Spleen (tissue), 11 donors: ENCODE data around the gene NAA11. TPM values are rescaled to one million over a fixed set of nuclear protein-coding genes. Genes with fewer than 3 reads are reported as not detected.

Experiments
- DNase-seq: peaks from one replicate; pipeline ENCODE4 v3.0.0-alpha.2; 2020
- H3K27ac ChIP-seq, 8 donors: fragments of 200-600 bp; sonication (generic) in 7 of 8; 1 replicate in 4 of 8; 2 replicates in 4 of 8; pipeline versions ENCODE4 v1.5.0 to v1.8.0; 2016 to 2021; ENCODE audit warnings: inconsistent platforms in 4 of 8, mild to moderate bottlenecking in 4 of 8, moderate library complexity in 1 of 8
- H3K27me3 ChIP-seq, 7 donors: fragments of 200-600 bp; sonication (generic) in 6 of 7; replicated peaks in 1 of 7; 1 replicate in 4 of 7; 2 replicates in 3 of 7; pipeline versions ENCODE4 v1.5.0 to v1.8.0; 2016 to 2021; ENCODE audit warnings: inconsistent platforms in 3 of 7, mild to moderate bottlenecking in 1 of 7
- H3K36me3 ChIP-seq, 6 donors: fragments of 200-600 bp; sonication (generic) in 5 of 6; 1 replicate in 4 of 6; 2 replicates in 2 of 6; pipeline versions ENCODE4 v1.5.0 to v1.8.0; 2016 to 2021; ENCODE audit warnings: inconsistent platforms in 2 of 6
- H3K4me1 ChIP-seq, 6 donors: fragments of 200-600 bp; sonication (generic) in 5 of 6; 1 replicate in 3 of 6; 2 replicates in 3 of 6; pipeline versions ENCODE4 v1.5.0 to v1.8.0; 2016 to 2021; ENCODE audit warnings: inconsistent platforms in 3 of 6
- H3K4me3 ChIP-seq, 8 donors: fragments of 200-600 bp; sonication (generic) in 7 of 8; 1 replicate in 4 of 8; 2 replicates in 4 of 8; pipeline versions ENCODE4 v1.5.0 to v1.8.0; 2016 to 2021; ENCODE audit warnings: inconsistent platforms in 4 of 8, mild to moderate bottlenecking in 4 of 8, moderate library complexity in 2 of 8
- H3K9me3 ChIP-seq, 8 donors: fragments of 200-600 bp; sonication (generic) in 7 of 8; 1 replicate in 4 of 8; 2 replicates in 4 of 8; pipeline versions ENCODE4 v1.5.0 to v1.8.0; 2016 to 2021; ENCODE audit warnings: inconsistent platforms in 4 of 8
- POLR2A ChIP-seq, 3 donors: fragments of 450-650 bp; IDR thresholded peaks; one replicate each; pipeline ENCODE4 v1.5.1; 2017; ENCODE audit warnings: antibody characterized with exemption in 3 of 3, mild to moderate bottlenecking in 1 of 3
- POLR2AphosphoS5 ChIP-seq, 3 donors: sonication (generic); formaldehyde crosslinking; IDR thresholded peaks; one replicate each; pipeline ENCODE4 v1.5.1; 2017; ENCODE audit warnings: antibody characterized with exemption in 3 of 3
- WGBS, 5 donors: extraction: QIAGEN DNeasy Blood & Tissue Kit in 3 of 5; methylation state at CpG; one replicate each; pipeline versions ENCODE4 v1.1.5 to v1.1.7; 2013 to 2018; 5-methylcytosine and 5-hydroxymethylcytosine counted together
- intact Hi-C: fragments of 100-400 bp; cut with DNase I; formaldehyde crosslinking; loops from one replicate; pipeline ENCODE4 v1.15.0; 2023; ENCODE audit warnings: low total_unique reads
- polyA plus RNA-seq, 3 donors: library from polyadenylated mRNA; stranded (reverse); fragments of 200-250 nt; gene quantifications; one replicate each; pipeline ENCODE4 v1.2.1, GENCODE V29; 2013
- total RNA-seq, 7 donors: library from RNA; depleted of rRNA in 3 of 7; stranded (reverse); fragments of >200 nt in 3 of 7; fragmentation: NEBNext Ultra II Directional in 4 of 7; extraction: Animal tissue kit (Norgen Biotek cat#: 25700) in 4 of 7; gene quantifications; one replicate each; pipeline versions ENCODE4 v1.1.0 to v1.2.1, GENCODE V29; 2016 to 2021
- TF ChIP-seq, protein P1 (sequence below), 11 experiments: fragments of 200-600 bp in 7 of 11; fragments of 450-650 bp in 4 of 11; sonication (generic) in 4 of 11; IDR thresholded peaks in 8 of 11; conservative IDR thresholded peaks in 3 of 11; 1 replicate in 7 of 11; 2 replicates in 4 of 11; pipeline versions ENCODE4 v1.4.0 to v1.8.0; 2016 to 2021; ENCODE audit warnings: antibody characterized with exemption in 11 of 11, inconsistent platforms in 4 of 11, mild to moderate bottlenecking in 1 of 11
- donor health status: healthy with polysubstance abuse.
- donor health status: DM: no; HTN: no; CAD: no; lungs with moderate emphysema.
- donor health status: DM: no; HTN: no; CAD: no.
- donor health status: Bipolar disorder and iron deficiency.
- donor health status: healthy.
- donor health status: DM: no; HTN: no; CAD: no.
- donor health status: DM: yes; HTN: yes; CAD: no.

Gene NAA11
- total and polyA plus RNA-seq, 10 donors: not detected

DNA sequence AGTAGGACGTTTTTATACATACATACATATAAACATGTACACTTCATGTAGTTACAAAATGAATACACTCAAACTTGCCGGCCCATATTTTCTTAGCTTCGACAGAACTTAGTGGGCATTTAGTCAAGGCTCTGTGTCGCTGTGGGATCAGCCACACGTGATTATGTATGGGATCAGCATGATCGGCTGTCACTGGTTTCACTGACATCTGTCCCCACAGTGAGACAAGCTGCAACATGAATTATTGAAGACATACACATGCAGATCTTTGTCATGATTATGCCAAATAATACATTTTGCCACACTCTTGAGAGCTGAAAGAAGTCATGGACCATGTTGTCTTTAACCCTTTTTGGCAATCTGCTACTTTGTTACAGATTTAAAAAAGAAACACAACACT is 38.2 kb upstream of the NAA11 start:
- TF ChIP-seq, protein P1, sequence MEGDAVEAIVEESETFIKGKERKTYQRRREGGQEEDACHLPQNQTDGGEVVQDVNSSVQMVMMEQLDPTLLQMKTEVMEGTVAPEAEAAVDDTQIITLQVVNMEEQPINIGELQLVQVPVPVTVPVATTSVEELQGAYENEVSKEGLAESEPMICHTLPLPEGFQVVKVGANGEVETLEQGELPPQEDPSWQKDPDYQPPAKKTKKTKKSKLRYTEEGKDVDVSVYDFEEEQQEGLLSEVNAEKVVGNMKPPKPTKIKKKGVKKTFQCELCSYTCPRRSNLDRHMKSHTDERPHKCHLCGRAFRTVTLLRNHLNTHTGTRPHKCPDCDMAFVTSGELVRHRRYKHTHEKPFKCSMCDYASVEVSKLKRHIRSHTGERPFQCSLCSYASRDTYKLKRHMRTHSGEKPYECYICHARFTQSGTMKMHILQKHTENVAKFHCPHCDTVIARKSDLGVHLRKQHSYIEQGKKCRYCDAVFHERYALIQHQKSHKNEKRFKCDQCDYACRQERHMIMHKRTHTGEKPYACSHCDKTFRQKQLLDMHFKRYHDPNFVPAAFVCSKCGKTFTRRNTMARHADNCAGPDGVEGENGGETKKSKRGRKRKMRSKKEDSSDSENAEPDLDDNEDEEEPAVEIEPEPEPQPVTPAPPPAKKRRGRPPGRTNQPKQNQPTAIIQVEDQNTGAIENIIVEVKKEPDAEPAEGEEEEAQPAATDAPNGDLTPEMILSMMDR (IDR thresholded peaks at IDR 0.05 in 8 of 11, conservative IDR thresholded peaks at IDR 0.05 in 3 of 11): no peak
- TF ChIP-seq POLR2A (IDR thresholded peaks at IDR 0.05) (no peak), POLR2AphosphoS5 (IDR thresholded peaks at IDR 0.05) (no peak)
- Histone ChIP-seq H3K4me3 (no peak overlapping the region), H3K36me3 (no peaks in the 10 kb centered on the region), H3K27me3 (no peaks in the 10 kb centered on the region), H3K27ac (no peak overlapping the region), H3K9me3 (no peaks in the 10 kb centered on the region), H3K4me1 (no peaks in the 10 kb centered on the region)
- DNase-seq: no peak
- 84 to 87% (median 85%) methylated on average over 6 of the region's 6 CpGs for whole genome bisulfite sequencing, 5 donors
- intact Hi-C loops: no loop called here

DNA sequence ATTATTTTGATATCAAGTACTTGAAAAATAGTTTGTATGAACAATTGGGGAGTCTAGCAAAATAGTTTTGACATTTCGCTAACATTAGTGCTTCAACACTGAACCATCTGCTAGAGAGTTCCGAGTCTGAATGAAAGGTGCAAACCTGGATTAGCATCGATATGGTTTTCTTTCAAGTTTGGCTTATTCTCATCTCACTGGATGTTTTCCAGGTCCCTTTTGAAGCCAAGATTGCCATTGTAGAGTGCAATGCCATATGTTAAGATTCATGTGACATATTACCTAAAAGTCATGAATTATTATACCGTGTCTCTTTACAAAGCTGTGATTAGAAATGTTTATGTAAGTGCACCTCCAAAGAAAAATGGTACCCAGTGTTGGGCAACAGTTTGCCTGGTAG is 36.8 kb upstream of the NAA11 start:
- WGBS, 5 donors: 86 to 94% (median 93%) methylated on average over 4 of the region's 4 CpGs
- DNase-seq: no peak
- Histone ChIP-seq H3K36me3 (no peaks in the 10 kb centered on the region), H3K9me3 (no peaks in the 10 kb centered on the region), H3K27me3 (no peaks in the 10 kb centered on the region), H3K27ac (no peak overlapping the region), H3K4me1 (no peaks in the 10 kb centered on the region), H3K4me3 (no peak overlapping the region)
- intact Hi-C loops: no loop called here
- TF ChIP-seq POLR2A (IDR thresholded peaks at IDR 0.05) (no peak), POLR2AphosphoS5 (IDR thresholded peaks at IDR 0.05) (no peak)
- TF ChIP-seq, protein P1 (IDR thresholded peaks at IDR 0.05 in 8 of 11, conservative IDR thresholded peaks at IDR 0.05 in 3 of 11): no peak

DNA sequence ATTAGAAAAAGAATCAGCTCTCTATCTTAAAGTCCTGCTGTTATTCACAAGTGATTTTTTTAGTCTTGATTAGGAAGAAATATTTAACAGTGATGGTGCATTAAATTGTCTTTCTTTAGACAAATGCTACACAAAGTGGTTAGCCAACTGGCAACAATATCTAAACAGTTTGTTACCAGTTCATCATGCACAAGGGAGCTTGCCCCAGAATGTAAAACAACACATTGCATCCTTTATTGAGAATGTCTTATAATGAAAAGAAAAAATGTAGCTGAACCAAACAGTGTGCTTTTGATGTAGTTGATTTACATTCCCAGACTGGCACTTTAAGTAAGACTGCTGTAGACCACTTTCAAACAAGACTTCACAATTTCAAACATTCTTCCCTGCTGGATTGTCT is 34.1 kb upstream of the NAA11 start:
- TF ChIP-seq, protein P1 (IDR thresholded peaks at IDR 0.05 in 8 of 11, conservative IDR thresholded peaks at IDR 0.05 in 3 of 11): no peak
- no peak for TF ChIP-seq POLR2AphosphoS5 (IDR thresholded peaks at IDR 0.05)
- TF ChIP-seq POLR2A (IDR thresholded peaks at IDR 0.05): no peak
- DNase-seq: no peak
- no peaks in the 10 kb centered on the region for H3K4me1 ChIP-seq
- no peaks in the 10 kb centered on the region for H3K36me3 ChIP-seq
- H3K9me3 ChIP-seq: no peaks in the 10 kb centered on the region
- intact Hi-C loops: no loop called here
- no peak overlapping the region for H3K4me3 ChIP-seq
- H3K27me3 ChIP-seq: no peaks in the 10 kb centered on the region
- H3K27ac ChIP-seq: no peak overlapping the region

DNA sequence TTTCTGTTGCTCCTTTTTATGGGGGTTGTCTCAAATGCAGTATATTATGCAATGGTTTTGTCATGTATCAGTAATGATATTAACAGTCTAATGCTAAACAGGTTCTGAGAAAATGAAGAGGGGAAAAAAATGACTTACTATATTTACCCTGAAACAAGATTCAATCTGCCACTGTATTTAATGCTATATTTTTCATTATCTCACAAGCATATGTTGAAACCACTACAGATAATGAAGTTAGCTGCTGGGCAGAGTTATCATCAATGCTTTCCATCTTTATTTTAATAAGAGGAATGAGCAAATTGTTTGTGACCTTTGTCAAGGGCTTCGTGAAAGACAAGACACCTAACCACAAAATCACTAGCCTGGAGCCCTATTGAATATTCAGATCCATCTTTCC is 32.6 kb upstream of the NAA11 start:
- WGBS, 5 donors: 77 to 94% (median 78%) methylated on average over 1 of the region's 1 CpG
- intact Hi-C loops: no loop called here

More for the DNA sequence above, 32.6 kb upstream of the NAA11 start:
- H3K27me3 ChIP-seq: no peaks in the 10 kb centered on the region
- no peak for DNase-seq
- no peaks in the 10 kb centered on the region for H3K9me3 ChIP-seq
- H3K36me3 ChIP-seq: no peaks in the 10 kb centered on the region
- no peak for TF ChIP-seq POLR2A (IDR thresholded peaks at IDR 0.05)
- TF ChIP-seq, protein P1 (IDR thresholded peaks at IDR 0.05 in 8 of 11, conservative IDR thresholded peaks at IDR 0.05 in 3 of 11): no peak
- H3K4me1 ChIP-seq: no peaks in the 10 kb centered on the region
- no peak overlapping the region for H3K27ac ChIP-seq
- H3K4me3 ChIP-seq: no peak overlapping the region
